Measurements from ENCODE around the gene CFAP161.

The CFAP161 gene

GRCh38 chr15:81133782-81134461, at the start of gene CFAP161:
Gene CFAP161 (plus strand): TSS chr15:81134270. CDS start chr15:81134330, 60 bp downstream.
- no peaks in the 10 kb centered on the region for H3K27me3 ChIP-seq (replicated peaks; ENCODE audit: control insufficient read depth, insufficient read depth, low read length)
- H3K4me1 ChIP-seq (ENCODE audit: control insufficient read depth, insufficient read depth, low read length): peaks cover 7% of the 10 kb centered on the region
- H3K36me3 ChIP-seq (ENCODE audit: control insufficient read depth, insufficient read depth, low read length, severe bottlenecking): no peaks in the 10 kb centered on the region
- peak within 1 kb of the TSS; percentile 82 for H3K4me3 ChIP-seq (ENCODE audit: low read length)
- no peaks in the 10 kb centered on the region for H3K9me3 ChIP-seq (ENCODE audit: control insufficient read depth, low read length)
- peak within 1 kb of the TSS; percentile 60 for H3K9ac ChIP-seq (ENCODE audit: low read length)
- DNase-seq (ENCODE audit: low read depth): peak; percentile 91

- Histone ChIP-seq H3K27me3 (replicated peaks; ENCODE audit: control insufficient read depth, insufficient read depth, low read length) (no peaks in the 10 kb centered on the region), H3K9me3 (ENCODE audit: control insufficient read depth, low read length) (no peaks in the 10 kb centered on the region), H3K4me3 (ENCODE audit: low read length) (no peak overlapping the region), H3K4me1 (ENCODE audit: control insufficient read depth, insufficient read depth, low read length) (peaks cover 12% of the 10 kb centered on the region), H3K36me3 (ENCODE audit: control insufficient read depth, insufficient read depth, low read length, severe bottlenecking) (no peaks in the 10 kb centered on the region), H3K9ac (ENCODE audit: low read length) (no peak overlapping the region)
- DNase-seq (ENCODE audit: low read depth): no peak
Measured at GRCh38 chr15:81084716-81085115, 49.4 kb upstream of the CFAP161 start.

GRCh38 chr15:81085213-81085612, 48.9 kb upstream of the CFAP161 start:
- no peak for DNase-seq (ENCODE audit: low read depth)

GRCh38 chr15:81085898-81086297, 48.2 kb upstream of the CFAP161 start:
- DNase-seq (ENCODE audit: low read depth): no peak
- H3K9ac ChIP-seq (ENCODE audit: low read length): no peak overlapping the region

More at GRCh38 chr15:81085213-81085612, 48.9 kb upstream of the CFAP161 start:
- peaks cover 12% of the 10 kb centered on the region for H3K4me1 ChIP-seq (ENCODE audit: control insufficient read depth, insufficient read depth, low read length)
- no peak overlapping the region for H3K4me3 ChIP-seq (ENCODE audit: low read length)
- no peaks in the 10 kb centered on the region for H3K9me3 ChIP-seq (ENCODE audit: control insufficient read depth, low read length)
- no peaks in the 10 kb centered on the region for H3K36me3 ChIP-seq (ENCODE audit: control insufficient read depth, insufficient read depth, low read length, severe bottlenecking)
- no peak overlapping the region for H3K9ac ChIP-seq (ENCODE audit: low read length)
- no peaks in the 10 kb centered on the region for H3K27me3 ChIP-seq (replicated peaks; ENCODE audit: control insufficient read depth, insufficient read depth, low read length)

GRCh38 chr15:81087066-81087465, 47.0 kb upstream of the CFAP161 start:
- peak; percentile 69 for DNase-seq (ENCODE audit: low read depth)
- Histone ChIP-seq H3K9ac (ENCODE audit: low read length) (no peak overlapping the region), H3K27me3 (replicated peaks; ENCODE audit: control insufficient read depth, insufficient read depth, low read length) (no peaks in the 10 kb centered on the region), H3K9me3 (ENCODE audit: control insufficient read depth, low read length) (no peaks in the 10 kb centered on the region), H3K4me1 (ENCODE audit: control insufficient read depth, insufficient read depth, low read length) (peaks cover 14% of the 10 kb centered on the region), H3K36me3 (ENCODE audit: control insufficient read depth, insufficient read depth, low read length, severe bottlenecking) (no peaks in the 10 kb centered on the region), H3K4me3 (ENCODE audit: low read length) (no peak overlapping the region)

More at GRCh38 chr15:81085898-81086297, 48.2 kb upstream of the CFAP161 start:
- H3K9me3 ChIP-seq (ENCODE audit: control insufficient read depth, low read length): no peaks in the 10 kb centered on the region
- H3K4me1 ChIP-seq (ENCODE audit: control insufficient read depth, insufficient read depth, low read length): peaks cover 12% of the 10 kb centered on the region
- H3K27me3 ChIP-seq (replicated peaks; ENCODE audit: control insufficient read depth, insufficient read depth, low read length): no peaks in the 10 kb centered on the region
- H3K36me3 ChIP-seq (ENCODE audit: control insufficient read depth, insufficient read depth, low read length, severe bottlenecking): no peaks in the 10 kb centered on the region
- H3K4me3 ChIP-seq (ENCODE audit: low read length): no peak overlapping the region

GRCh38 chr15:81087694-81088093, 46.4 kb upstream of the CFAP161 start:
- Histone ChIP-seq H3K4me3 (ENCODE audit: low read length) (no peak overlapping the region), H3K9me3 (ENCODE audit: control insufficient read depth, low read length) (no peaks in the 10 kb centered on the region), H3K9ac (ENCODE audit: low read length) (no peak overlapping the region), H3K27me3 (replicated peaks; ENCODE audit: control insufficient read depth, insufficient read depth, low read length) (no peaks in the 10 kb centered on the region), H3K36me3 (ENCODE audit: control insufficient read depth, insufficient read depth, low read length, severe bottlenecking) (no peaks in the 10 kb centered on the region), H3K4me1 (ENCODE audit: control insufficient read depth, insufficient read depth, low read length) (peaks cover 21% of the 10 kb centered on the region)
- DNase-seq (ENCODE audit: low read depth): no peak

GRCh38 chr15:81088470-81089013, 45.5 kb upstream of the CFAP161 start:
- Histone ChIP-seq H3K9me3 (ENCODE audit: control insufficient read depth, low read length) (no peaks in the 10 kb centered on the region), H3K36me3 (ENCODE audit: control insufficient read depth, insufficient read depth, low read length, severe bottlenecking) (no peaks in the 10 kb centered on the region), H3K4me1 (ENCODE audit: control insufficient read depth, insufficient read depth, low read length) (peaks cover 25% of the 10 kb centered on the region), H3K4me3 (ENCODE audit: low read length) (no peak overlapping the region), H3K27me3 (replicated peaks; ENCODE audit: control insufficient read depth, insufficient read depth, low read length) (no peaks in the 10 kb centered on the region), H3K9ac (ENCODE audit: low read length) (no peak overlapping the region)
- no peak for DNase-seq (ENCODE audit: low read depth)

GRCh38 chr15:81091889-81092558, 42.0 kb upstream of the CFAP161 start:
- DNase-seq (ENCODE audit: low read depth): peak; percentile 95
- no peaks in the 10 kb centered on the region for H3K9me3 ChIP-seq (ENCODE audit: control insufficient read depth, low read length)

GRCh38 chr15:81092559-81092902, 41.5 kb upstream of the CFAP161 start:
- no peak for DNase-seq (ENCODE audit: low read depth)
- H3K36me3 ChIP-seq (ENCODE audit: control insufficient read depth, insufficient read depth, low read length, severe bottlenecking): no peaks in the 10 kb centered on the region
- H3K9me3 ChIP-seq (ENCODE audit: control insufficient read depth, low read length): no peaks in the 10 kb centered on the region
- peak overlapping the region; percentile 27 for H3K4me3 ChIP-seq (ENCODE audit: low read length)
- H3K27me3 ChIP-seq (replicated peaks; ENCODE audit: control insufficient read depth, insufficient read depth, low read length): no peaks in the 10 kb centered on the region
- peaks cover 17% of the 10 kb centered on the region for H3K4me1 ChIP-seq (ENCODE audit: control insufficient read depth, insufficient read depth, low read length)
- peak overlapping the region; percentile 9 for H3K9ac ChIP-seq (ENCODE audit: low read length)

More at GRCh38 chr15:81091889-81092558, 42.0 kb upstream of the CFAP161 start:
- H3K4me1 ChIP-seq (ENCODE audit: control insufficient read depth, insufficient read depth, low read length): peaks cover 21% of the 10 kb centered on the region
- no peaks in the 10 kb centered on the region for H3K27me3 ChIP-seq (replicated peaks; ENCODE audit: control insufficient read depth, insufficient read depth, low read length)
- H3K36me3 ChIP-seq (ENCODE audit: control insufficient read depth, insufficient read depth, low read length, severe bottlenecking): no peaks in the 10 kb centered on the region
- peak overlapping the region; percentile 27 for H3K4me3 ChIP-seq (ENCODE audit: low read length)
- H3K9ac ChIP-seq (ENCODE audit: low read length): peak overlapping the region; percentile 9

GRCh38 chr15:81093961-81094360, 40.1 kb upstream of the CFAP161 start:
- H3K9me3 ChIP-seq (ENCODE audit: control insufficient read depth, low read length): no peaks in the 10 kb centered on the region
- DNase-seq (ENCODE audit: low read depth): no peak
- peaks cover 14% of the 10 kb centered on the region for H3K4me1 ChIP-seq (ENCODE audit: control insufficient read depth, insufficient read depth, low read length)
- H3K9ac ChIP-seq (ENCODE audit: low read length): no peak overlapping the region
- H3K36me3 ChIP-seq (ENCODE audit: control insufficient read depth, insufficient read depth, low read length, severe bottlenecking): no peaks in the 10 kb centered on the region
- H3K4me3 ChIP-seq (ENCODE audit: low read length): no peak overlapping the region
- H3K27me3 ChIP-seq (replicated peaks; ENCODE audit: control insufficient read depth, insufficient read depth, low read length): no peaks in the 10 kb centered on the region

GRCh38 chr15:81095690-81096365, 38.2 kb upstream of the CFAP161 start:
- no peak overlapping the region for H3K9ac ChIP-seq (ENCODE audit: low read length)
- H3K27me3 ChIP-seq (replicated peaks; ENCODE audit: control insufficient read depth, insufficient read depth, low read length): no peaks in the 10 kb centered on the region
- H3K4me3 ChIP-seq (ENCODE audit: low read length): no peak overlapping the region
- no peaks in the 10 kb centered on the region for H3K36me3 ChIP-seq (ENCODE audit: control insufficient read depth, insufficient read depth, low read length, severe bottlenecking)
- H3K4me1 ChIP-seq (ENCODE audit: control insufficient read depth, insufficient read depth, low read length): peaks cover 22% of the 10 kb centered on the region
- H3K9me3 ChIP-seq (ENCODE audit: control insufficient read depth, low read length): no peaks in the 10 kb centered on the region
- no peak for DNase-seq (ENCODE audit: low read depth)
